Stimulated activated CD8-positive, alpha-beta memory T cell treated with anti-CD3 and anti-CD28 coated beads, Interleukin-2, amount 100 ng/mL, for 48 hours (primary cell): Measurements from ENCODE around the gene TECR.
"Not testable (repeated sequence)": the region's sequence is repeated elsewhere in the genome, so short reads cannot be mapped to it uniquely, and the experiment has no call there.

Experiments used
- DNase-seq, 2 donors: peaks; one replicate each; pipeline ENCODE4 v3.0.0-alpha.2; 2020; ENCODE audit warnings: low read depth in 2 of 2

TECR gene

DNA sequence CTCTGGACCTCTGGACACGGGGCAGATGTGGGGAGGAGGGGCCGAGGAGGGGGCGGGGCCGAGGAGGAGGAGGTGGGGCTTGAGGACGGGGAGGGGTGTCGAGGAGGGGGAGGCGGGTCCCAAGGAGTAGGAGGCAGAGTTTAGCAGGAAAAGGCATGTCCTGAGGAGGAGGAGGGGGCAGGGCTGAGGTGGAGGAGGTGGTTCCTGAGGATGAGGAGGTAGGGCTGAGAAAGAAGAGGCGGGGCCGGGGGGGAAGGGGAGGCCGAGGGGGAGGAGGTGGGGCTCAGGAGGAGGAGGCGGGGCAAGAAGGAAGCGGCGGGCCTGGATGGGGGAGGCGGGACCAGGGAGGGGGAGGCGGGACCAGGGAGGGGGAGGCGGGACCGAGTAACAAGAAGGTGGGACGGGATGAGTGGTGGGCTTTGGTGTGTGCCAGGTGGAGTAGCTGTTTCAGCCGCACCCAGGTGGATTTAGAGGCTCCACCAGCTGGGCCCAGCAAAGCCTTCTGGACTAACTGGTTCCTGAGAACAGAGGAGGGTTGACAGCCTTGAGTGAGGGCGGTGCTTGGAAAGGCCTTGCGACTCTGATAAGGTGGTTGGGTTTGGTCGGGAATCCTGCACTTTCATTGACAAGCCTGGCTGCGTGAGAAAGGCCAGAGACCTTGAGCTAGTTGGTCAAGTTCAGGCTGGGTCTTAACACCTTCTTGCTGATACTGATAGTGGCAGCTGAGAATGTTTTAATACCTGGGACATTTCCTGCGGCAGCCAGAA lies 7.7 kb downstream of the TECR start:
- peak; percentile 27 to 40 for DNase-seq

DNA sequence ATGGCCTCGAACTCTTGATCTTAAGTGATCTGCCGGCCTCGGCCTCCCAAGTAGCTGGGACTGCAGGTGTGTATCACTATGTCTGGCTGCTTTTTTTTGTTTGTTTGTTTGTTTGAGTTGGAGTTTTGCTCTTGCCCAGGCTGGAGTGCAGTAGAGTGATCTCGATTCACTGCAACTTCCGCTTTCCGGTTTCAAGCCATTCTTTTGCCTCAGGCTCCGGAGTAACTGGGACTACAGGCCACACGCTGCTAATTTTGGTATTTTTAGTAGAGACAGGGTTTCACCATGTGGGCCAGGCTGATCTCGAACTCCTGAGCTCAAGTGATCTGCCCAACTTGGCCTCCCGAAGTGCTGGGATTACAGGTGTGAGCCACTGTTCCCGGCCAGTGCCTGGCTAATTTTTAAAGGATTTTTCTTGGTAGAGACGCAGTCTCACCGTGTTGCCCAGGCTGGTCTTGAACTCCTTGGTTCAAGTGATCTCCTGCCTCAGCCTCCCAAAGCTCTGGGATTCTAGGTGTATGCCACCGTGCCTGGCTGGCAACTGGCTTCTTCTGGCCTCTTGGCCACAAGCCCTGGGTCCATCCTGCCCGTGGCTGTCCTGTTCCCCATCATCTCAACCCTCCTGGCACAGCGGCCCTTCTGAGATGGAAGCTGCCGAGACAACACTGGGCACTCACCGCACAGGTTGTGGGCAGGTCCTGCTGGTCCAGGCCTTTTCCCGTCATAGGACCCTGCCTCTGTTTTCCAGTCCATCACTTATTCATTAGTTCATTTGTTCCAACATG lies 11.5 kb downstream of the TECR start:
- no peak for DNase-seq

DNA sequence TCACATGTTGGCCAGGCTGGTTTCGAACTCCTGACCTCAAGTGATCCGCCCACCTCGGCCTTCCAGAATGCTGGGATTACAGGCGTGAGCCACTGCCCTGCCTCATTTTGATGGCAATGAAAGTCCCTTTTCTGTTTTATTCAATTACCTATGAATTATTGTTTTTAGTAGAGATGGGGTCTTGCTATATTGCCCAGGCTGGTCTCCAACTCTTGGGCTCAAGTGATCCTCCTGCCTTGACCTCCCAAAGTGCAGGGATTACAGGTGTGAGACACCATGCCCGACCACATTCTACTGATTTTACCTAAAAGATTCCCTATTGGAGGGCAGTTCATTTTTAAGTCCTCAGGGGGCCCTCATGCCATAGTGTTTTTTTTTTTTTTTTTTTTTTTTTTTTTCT lies 12.6 kb downstream of the TECR start:
- DNase-seq: not testable (repeated sequence)

DNA sequence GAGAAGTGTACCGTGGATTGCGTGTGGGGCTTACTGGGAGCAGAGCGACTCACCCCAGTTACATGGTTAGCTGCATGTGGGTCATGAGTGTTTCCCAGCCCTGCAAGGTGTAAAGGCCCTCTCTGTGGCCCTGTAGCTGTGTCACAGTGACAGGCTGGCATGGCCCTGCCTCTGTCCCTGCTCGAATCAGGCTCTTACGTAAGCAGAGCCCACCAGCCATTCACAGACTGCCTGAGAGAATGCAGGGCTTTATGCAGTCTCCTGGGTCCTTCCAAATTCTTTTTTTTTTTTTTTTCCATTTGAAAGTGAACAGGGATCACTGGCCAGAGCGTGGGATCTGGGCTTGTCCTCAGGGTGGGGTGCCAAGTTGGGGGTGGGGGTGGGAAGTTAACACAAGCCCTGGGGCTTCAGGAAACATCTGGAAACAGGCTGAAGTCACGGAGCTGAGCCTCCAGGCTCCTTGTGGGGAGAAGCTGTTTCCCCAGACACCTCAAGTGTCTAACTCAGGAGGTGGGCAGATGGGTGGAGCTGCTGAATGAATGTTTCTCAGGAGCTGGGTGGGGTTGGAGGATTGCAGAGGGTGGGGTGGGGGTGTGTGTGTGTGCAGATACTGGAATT lies 13.4 kb downstream of the TECR start:
- no peak for DNase-seq

DNA sequence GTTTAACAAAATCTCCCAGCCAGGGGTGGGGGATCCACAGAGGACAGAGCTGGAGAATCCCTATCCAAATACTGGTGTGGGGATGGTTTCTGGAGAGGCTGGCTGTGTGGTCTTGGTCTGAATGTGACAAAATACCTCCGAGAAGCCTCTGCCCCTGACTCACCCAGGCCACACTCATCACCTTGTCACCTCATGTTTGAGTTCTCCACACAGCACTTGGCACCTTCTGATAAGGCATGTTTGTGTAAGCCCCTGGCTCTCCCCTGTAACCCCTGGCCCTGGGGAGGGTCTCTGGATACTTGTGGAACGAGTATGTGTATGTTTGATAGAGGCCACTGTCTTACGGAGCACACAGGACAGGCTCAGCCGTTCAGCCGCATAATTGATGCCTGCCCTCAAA lies 14.7 kb downstream of the TECR start:
- no peak for DNase-seq

DNA sequence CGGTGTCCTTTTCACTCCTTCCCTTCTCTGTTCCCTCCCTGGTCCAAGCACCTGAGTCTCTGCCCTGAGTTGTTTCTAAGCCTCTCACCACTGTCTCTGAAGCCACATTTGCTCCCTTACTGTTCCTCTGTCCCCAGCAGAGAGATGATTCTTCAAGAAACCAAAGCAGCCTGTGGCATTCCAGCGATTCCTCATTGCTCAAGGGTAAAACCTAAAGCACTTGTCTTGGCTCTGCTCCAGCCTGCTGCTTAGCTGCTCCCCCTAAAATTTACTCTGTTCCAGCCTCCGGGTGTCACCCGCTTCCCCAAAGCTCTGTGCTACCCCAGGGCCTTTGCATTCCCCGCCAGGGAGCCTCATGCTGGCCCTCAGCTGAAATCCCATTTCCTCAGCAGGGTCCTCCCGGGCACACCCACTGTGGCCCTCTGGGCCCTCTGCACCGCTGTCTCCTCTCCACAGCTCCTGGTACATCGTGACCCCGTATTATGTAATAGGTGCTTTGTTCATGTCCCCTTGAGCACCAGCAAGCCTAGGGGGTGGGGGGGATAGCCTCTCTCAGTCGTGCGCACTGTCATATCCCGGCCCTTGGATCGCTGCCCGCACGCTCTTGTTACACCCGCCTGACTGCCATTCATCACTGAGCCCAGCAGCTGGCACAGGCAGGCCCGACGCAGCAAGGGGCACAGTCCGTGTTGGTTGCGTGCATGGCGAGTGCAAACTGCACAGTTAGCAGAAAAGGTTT lies 15.8 kb downstream of the TECR start:
- no peak for DNase-seq

DNA sequence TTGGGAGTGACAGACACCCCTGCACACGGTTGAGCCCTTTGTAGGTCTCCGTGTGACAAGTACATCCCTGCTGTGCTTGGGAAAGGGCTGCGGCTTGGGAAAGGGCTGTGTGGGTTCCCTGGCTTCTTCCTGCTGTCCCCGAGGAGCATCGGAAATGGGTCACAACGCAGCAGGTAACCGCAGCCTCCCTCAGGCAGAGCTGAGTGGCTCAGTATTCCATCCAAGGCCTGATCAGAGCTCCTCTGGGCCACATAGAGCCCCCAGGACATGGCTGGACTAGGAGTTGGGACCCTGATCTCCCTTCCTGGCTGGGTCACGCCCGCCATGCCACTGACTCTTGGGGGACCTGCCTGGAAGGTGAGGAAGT lies 16.3 kb downstream of the TECR start:
- no peak for DNase-seq

DNA sequence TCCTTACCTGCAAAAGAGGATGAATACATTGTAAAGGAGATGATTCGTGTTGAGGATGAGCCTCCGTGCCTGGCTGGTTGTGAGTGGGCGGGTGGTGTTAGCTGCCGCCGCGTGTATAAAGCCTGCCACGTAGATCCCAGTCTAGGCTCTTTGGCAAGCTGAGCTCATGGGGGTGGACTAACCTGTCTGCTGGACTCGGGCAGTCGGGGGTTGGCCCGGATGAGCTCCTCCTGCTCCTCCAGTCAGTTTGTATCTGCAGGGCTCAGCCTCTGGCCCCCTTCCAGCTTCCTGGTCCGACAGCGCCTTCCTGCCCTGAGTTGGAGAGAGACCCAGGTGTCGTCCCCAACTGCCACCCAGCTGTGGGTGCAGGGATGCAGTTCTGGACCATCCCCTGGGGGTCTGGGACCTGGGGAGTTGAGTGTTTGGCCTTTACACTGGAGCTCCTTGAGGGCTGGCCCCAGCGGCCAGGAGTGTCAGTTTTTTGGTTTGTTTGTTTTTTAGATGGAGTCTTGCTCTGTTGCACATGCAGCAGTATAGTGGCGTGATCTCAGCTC lies 20.9 kb downstream of the TECR start:
- no peak for DNase-seq

DNA sequence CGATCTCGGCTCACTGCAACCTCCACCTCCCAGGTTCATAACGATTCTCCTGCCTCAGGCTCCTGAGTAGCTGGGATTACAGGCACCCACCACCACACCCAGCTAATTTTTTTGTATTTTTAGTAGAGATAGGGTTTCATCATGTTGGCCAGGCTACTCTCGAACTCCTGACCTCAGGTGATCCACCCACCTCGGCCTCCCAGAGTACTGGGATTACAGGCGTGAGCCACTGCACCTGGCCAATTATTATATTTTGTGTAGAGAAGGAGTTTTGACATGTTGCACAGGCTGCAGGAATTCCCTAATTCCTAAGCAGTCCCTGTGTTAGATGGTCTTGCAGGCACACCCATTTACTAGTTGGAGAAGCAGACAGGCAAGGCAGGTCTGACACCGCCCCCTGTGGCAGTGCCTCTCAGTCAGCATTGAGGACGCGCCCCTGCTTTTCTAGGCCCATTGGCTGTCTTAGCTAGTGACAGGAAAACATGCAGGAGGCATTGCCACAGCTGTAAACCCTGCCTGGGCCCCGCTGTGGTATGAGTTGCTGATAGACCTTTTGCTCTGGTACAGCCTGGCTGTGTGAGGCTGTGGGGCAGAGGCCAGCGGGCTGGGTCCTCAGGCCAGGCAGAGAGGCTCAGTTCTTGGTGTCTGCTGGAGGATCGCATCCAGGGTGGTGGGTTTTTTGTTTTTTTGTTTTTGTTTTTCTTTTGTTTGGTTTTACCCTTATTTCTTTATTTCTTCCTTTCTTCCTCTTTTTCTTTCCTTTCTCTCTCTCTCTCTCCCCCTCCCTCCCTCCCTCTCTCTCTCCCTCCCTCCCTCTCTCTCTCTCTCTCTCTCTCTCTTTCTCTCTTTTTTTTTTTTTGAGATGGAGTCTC lies 22.0 kb downstream of the TECR start:
- peak; percentile 45 to 59 for DNase-seq

DNA sequence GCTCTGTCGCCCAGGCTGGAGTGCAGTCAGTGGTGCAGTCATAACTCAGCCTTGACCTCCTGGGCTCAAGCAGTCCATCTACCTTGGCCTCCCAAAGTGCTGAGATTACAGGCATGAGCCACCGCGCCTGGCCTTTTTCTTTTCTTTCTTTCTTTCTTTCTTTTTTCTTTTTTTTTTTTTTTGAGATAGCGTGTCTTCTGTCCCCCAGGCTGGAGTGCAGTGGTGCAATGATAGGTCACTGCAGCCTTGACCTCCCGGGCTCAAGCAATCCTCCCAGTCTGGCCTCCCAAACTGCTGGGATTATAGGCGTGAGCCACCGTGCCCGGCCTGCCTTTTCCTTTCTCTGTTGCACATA lies 22.6 kb downstream of the TECR start:
- DNase-seq: not testable (repeated sequence)

DNA sequence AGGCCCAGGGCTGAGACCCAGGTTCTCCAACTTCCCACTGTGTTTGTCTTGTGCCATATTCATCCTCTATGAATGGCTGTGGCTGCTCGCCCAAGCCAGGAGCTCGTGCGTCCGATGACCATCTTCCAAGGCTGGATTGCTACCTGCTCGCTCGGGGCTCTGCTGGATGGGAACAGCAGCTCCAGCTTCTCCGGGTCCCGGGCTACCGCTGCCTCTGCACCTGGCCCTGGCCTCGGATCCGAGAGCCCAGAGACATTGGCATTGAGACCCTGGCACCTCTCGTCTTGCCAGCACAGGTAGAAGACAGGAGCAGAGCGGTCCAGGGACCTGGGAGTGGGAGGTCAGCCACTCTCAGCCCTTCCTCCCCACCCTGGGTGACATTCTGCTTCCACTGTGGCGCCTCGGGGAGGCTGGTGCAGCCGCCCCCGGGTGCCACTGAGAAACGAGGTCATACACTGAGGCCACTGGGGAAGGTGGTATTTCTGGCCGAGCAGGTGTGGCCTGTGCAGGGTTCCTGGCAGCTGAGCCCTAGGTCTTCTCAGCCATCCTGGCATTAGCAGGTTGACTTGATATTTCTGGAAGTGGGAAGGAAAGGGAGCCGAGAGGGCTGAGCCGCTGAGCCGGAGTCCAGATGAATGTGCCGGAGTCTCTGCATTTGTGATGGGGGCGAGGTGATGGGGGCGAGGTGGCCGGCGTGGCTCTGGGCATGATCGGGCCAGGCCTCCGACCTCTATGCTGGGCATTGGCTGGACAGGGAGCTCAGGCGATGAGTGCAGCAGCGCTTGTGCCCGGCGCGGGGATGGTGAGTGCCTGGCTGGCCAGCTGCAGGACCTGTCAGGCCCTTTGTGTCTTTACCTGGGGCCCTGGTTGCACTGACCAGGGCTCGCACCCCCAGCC lies 23.9 kb downstream of the TECR start:
- no peak for DNase-seq

DNA sequence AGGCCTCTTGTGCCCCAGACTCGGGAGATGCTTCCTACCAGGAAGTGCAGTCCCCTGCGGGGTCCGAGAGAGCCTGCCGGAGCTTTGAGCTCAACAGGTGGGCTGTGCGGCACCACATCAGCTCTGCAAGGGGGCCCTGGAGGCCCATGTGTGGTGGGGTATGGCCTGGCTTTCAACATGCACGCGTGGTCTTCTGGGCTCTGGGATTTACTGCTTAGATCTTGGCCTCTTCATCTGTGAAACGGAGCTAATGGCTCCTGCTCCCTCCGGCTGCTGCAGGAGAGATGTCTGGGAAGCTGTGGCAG lies 24.5 kb downstream of the TECR start:
- no peak for DNase-seq

DNA sequence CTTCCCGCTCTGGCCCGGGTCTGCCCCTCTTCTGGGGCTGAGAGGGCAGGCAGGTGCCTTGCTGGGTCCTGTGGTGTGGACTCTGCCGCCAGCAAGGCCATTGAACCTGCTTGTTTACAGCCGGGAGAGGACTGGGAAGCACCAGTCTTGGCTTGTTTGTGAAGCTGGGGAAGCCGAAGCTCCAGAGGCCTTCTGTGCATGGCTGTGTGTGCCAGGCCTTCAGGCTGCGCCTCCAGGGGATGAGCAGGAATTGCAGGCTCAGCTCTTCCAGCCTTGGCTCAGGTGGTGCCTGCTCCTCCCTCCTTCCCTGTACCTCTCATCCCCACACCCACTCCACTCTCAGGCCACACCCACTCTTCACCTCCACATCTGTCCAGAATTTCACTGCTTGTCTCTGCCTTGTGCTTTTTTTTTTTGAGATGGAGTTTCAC lies 25.0 kb downstream of the TECR start:
- no peak for DNase-seq

DNA sequence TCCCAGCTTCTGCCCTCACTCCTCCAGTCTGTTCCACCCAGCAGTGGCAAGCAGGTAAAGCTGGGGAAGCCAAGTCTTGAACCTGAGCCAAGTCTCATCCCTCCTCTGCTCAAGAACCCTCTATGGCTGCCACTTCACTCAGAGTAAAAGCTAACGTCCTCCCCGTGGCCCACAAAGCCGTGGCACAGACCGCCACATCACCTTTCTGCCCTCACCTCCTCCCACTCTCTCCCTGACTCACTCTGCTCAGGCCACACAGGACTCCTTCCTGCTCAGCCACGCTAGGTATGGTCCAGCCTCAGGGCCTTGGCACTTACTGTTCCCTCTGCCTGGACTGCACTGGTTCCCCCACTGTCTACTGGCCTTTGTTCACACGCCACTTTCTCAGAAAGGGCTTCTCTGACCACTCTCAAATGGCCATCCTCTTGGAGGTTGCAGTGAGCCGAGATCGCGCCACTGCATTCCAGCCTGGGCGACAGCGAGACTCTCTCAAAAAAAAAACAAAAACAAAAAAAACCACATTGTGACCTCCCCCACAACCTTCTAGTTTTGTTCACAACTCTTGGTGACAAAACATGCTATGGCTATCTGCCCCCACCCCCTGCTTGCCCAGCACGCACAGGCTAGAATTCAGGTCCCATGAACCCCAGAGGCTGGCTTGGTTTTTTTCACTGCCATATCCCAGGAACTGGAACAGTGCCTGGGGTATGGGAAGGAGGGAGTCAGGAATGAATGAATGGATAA lies 26.7 kb downstream of the TECR start:
- DNase-seq: no peak

DNA sequence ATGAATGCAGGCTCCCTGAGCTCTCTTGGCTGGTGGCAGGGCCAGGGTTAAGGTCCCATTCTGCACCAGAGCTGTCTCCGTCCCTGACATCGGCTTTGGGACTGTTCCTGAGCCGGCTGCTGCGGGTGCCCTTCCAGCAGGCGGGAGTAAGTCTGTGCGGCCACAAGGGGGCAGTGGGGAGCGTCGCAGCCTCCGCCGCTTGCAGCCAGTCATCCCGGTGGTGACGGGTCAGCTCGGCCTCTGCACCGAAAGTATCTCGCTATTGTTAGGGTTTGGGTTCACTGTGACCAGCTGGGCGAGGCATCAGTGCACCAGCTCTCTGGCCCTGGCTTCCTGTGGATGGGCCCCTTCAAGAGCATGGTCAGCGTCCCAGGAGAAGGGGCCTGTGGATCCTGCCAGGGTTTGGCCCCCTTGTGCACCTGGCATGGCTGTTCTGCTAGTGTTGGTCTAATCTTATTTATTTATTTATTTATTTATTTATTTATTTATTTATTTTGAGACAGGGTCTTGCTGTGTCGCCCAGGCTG lies 27.3 kb downstream of the TECR start:
- DNase-seq: peak; percentile 59 to 74

DNA sequence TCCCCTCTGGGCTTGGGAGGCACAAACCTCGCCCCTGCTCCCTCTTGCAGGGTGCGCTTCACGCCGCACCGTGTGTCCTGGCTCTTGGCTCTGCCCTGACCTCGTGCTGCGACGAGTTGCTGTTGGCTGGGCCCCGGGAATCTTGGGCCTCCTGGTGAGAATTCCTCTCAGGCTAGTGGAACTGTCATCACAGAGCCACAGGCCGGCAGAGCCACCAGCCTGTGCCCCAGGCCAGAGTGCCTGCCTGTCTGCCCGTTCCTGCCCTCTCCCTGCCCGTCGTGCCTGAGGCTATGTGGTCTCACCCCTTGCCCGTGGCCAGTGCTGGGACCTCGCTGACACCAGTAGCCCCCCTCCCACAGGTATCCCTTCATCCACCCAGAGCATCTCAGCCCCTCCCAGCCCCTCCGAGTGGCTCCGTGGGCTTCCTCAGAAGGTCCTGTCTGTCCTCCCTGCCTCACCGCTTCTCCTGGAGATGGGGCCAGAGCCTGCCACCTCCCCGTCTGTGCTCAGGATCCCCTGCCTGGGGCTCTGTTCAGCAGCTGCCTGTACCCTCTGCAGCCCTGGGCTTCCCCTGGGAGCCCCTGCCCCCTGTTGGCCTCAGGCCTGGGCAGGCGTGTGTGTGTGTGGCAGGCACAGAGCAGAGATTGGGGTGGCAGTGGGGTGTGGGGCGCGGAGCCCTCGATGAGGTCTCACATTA lies 29.1 kb downstream of the TECR start:
- DNase-seq: no peak

DNA sequence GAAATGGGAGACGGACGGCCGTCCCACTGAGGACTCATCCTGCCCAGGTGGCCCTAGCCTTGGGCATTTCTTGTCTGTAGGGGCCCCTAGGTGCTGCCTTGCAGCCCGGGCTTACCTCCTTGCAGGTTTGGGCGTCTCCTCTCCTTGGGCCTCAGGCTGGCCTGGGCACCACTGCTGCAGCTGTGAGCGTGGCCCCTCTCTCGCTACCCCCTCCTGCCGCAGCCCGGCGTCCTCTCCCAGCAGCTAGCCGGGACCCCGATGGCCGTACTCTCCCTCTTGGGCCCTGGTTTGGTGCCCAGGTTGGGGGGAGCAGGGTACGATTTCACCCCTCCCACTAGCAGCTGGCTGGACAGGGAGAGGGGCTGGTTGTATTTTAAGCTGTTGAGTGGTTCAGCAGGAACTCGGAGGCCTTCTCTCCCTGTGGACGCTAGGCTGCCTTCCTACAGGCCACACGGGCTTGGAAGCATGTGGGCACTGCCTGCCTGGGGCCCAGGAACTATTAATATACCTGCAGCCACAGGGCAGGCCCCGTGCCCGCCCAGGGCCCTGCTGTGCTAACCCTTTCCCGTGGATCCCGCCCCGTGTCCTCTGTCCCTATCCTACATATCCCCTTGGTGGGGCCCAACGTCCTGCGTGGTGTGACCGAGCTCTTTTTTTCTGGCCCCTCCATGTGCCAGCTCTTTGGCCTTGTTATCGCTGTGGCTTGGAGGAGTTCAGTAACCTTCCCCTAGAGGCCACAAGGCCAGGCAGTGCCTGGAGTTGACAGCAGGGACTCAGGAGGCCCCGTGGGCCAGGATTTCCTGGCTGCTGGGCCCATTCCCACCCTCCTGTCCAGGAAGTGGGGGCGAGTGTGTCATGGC lies 30.8 kb downstream of the TECR start:
- no peak for DNase-seq

DNA sequence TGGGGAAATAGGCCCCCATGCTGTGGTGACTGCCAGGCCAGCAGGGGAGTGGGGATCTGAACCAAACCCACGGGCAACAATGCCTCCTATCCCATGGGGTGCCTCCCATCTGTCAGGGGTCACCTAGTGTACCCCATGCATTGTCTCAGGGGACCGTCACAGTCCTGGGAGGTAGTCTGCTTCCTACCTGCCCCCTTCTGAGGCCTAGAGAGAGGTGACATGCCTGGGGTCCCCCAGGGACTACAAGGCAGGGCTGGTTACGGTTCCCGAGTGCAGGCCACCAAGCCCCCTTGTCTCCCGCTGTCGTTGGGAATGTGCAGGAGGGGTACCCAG lies 31.3 kb downstream of the TECR start:
- DNase-seq: no peak
